SU-DHL-6 (cell line): ENCODE measurements around the gene NHLRC4.
"Not testable (repeated sequence)": the region's sequence is repeated elsewhere in the genome, so short reads cannot be mapped to it uniquely, and the experiment has no call there.

Experiments used
- CTCF ChIP-seq: fragments of 200-600 bp; sonication (generic); IDR thresholded peaks from one replicate; pipeline ENCODE4 v1.5.1; 2017; ENCODE audit warnings: antibody characterized with exemption, mild to moderate bottlenecking, low read length, moderate library complexity; ENCODE audit not compliant: insufficient read depth, poor library complexity, severe bottlenecking
- EZH2phosphoT487 ChIP-seq: fragments of 200-600 bp; sonication (generic), shearing (Covaris generic); conservative IDR thresholded peaks from 2 replicates; pipeline ENCODE4 v1.6.1; 2018; ENCODE audit warnings: mild to moderate bottlenecking, antibody characterized with exemption, low read length, moderate library complexity, mixed read lengths

- TF ChIP-seq CTCF, EZH2phosphoT487: not testable (repeated sequence)
These were observed 30.9 kb downstream of the NHLRC4 start for GRCh38 chr16:597655-598054.
